SK-N-SH (cell line): ENCODE measurements around the gene SIDT2. TPM values are rescaled to one million over a fixed set of nuclear protein-coding genes. Genes with fewer than 3 reads are reported as not detected.

ENCODE experiments used
- CTCF ChIA-PET: fragments of 300-600, 350-600 bp; formaldehyde crosslinking; extraction: SDS; loops from one replicate; lab custom pipeline; 2021; lab: Yijun Ruan, JAX
- POLR2A ChIA-PET: fragments of 350-600 bp; sonication (Branson Sonifier 250); formaldehyde crosslinking; extraction: SDS; loops from one replicate; lab custom pipeline; 2020; ENCODE audit warnings: antibody characterized with exemption, inconsistent platforms; lab: Yijun Ruan, JAX
- DNase-seq: peaks from one replicate; pipeline ENCODE4 v3.0.0; 2012
- H2AFZ ChIP-seq: fragments of 200-600 bp; sonication (generic); 2 replicates; pipeline ENCODE4 v1.8.1; 2016; ENCODE audit warnings: antibody characterized with exemption, mild to moderate bottlenecking, low read depth
- H3F3A ChIP-seq: fragments of 200-600 bp; sonication (generic); replicated peaks from 2 replicates; pipeline ENCODE3; 2016; ENCODE audit warnings: antibody characterized with exemption, mild to moderate bottlenecking; ENCODE audit not compliant: insufficient read depth
- H3K27ac ChIP-seq, 2 experiments: fragments of 200-500 bp in 1 of 2; fragments of 200-600 bp in 1 of 2; sonication (Bioruptor generic) in 1 of 2; sonication (generic), shearing (Covaris generic) in 1 of 2; 2 replicates each; pipeline versions ENCODE4 v1.5.1 to v1.6.1; 2014 to 2016; ENCODE audit warnings: low read depth in 2 of 2, inconsistent platforms in 1 of 2, low read length in 1 of 2, mild to moderate bottlenecking in 1 of 2, mixed read lengths in 1 of 2
- H3K27me3 ChIP-seq: fragments of 200-600 bp; sonication (generic), shearing (Covaris generic); 2 replicates; pipeline ENCODE4 v1.6.1; 2016; ENCODE audit warnings: mixed run types; ENCODE audit not compliant: insufficient read depth
- H3K36me3 ChIP-seq, 2 experiments: fragments of 200-500 bp in 1 of 2; fragments of 200-600 bp in 1 of 2; sonication (Bioruptor generic) in 1 of 2; sonication (generic) in 1 of 2; replicated peaks in 1 of 2; 2 replicates each; pipeline versions ENCODE3 to v1.5.1; 2014 to 2016; ENCODE audit warnings: low read length in 1 of 2, mild to moderate bottlenecking in 1 of 2; ENCODE audit not compliant: insufficient read depth in 2 of 2, control insufficient read depth in 1 of 2
- H3K4me1 ChIP-seq, 2 experiments: fragments of 200-500 bp in 1 of 2; fragments of 200-600 bp in 1 of 2; sonication (Bioruptor generic) in 1 of 2; sonication (generic), shearing (Covaris generic) in 1 of 2; 2 replicates each; pipeline versions ENCODE4 v1.5.1 to v1.6.1; 2014 to 2016; ENCODE audit warnings: low read depth in 1 of 2, low read length in 1 of 2, mixed run types in 1 of 2; ENCODE audit not compliant: insufficient read depth in 2 of 2, control insufficient read depth in 1 of 2
- H3K4me2 ChIP-seq: fragments of 200-600 bp; sonication (generic), shearing (Covaris generic); 2 replicates; pipeline ENCODE4 v1.6.1; 2017; ENCODE audit warnings: mixed run types
- H3K4me3 ChIP-seq, 2 experiments: fragments of 200-500 bp in 1 of 2; fragments of 200-600 bp in 1 of 2; sonication (Bioruptor generic) in 1 of 2; sonication (generic), shearing (Covaris generic) in 1 of 2; 2 replicates each; pipeline versions ENCODE4 v1.5.1 to v1.8.1; 2014 to 2016; ENCODE audit warnings: low read depth in 2 of 2, inconsistent platforms in 1 of 2, low read length in 1 of 2, mild to moderate bottlenecking in 1 of 2, mixed read lengths in 1 of 2, moderate library complexity in 1 of 2
- H3K79me2 ChIP-seq: fragments of 200-600 bp; sonication (generic); 2 replicates; pipeline ENCODE4 v1.8.1; 2017; ENCODE audit warnings: mild to moderate bottlenecking; ENCODE audit not compliant: insufficient read depth
- H3K9ac ChIP-seq: fragments of 200-600 bp; sonication (generic); 2 replicates; pipeline ENCODE4 v1.6.1; 2017; ENCODE audit warnings: mixed run types
- H3K9me2 ChIP-seq: fragments of 200-600 bp; sonication (generic); 2 replicates; pipeline ENCODE4 v1.6.1; 2017; ENCODE audit warnings: mixed run types
- H3K9me3 ChIP-seq: fragments of 200-600 bp; sonication (generic); 2 replicates; pipeline ENCODE4 v1.6.1; 2017; ENCODE audit warnings: mixed run types, mild to moderate bottlenecking, moderate library complexity
- H4K20me1 ChIP-seq: fragments of 200-600 bp; sonication (generic); 2 replicates; pipeline ENCODE4 v1.6.1; 2017; ENCODE audit warnings: mild to moderate bottlenecking, mixed run types; ENCODE audit not compliant: insufficient read depth
- CHD2 ChIP-seq: fragments of 150-350 bp; IDR thresholded peaks from 2 replicates; pipeline ENCODE4 v1.6.1; 2018; ENCODE audit warnings: low read length; ENCODE audit not compliant: partially characterized antibody
- ELF1 ChIP-seq: IDR thresholded peaks from 2 replicates; pipeline ENCODE4 v1.4.0; 2012
- GATA2 ChIP-seq: sonication (generic); formaldehyde crosslinking; IDR thresholded peaks from 2 replicates; pipeline ENCODE4 v1.5.0; 2020; ENCODE audit warnings: mild to moderate bottlenecking, missing genetic modification reagents
- JUND ChIP-seq: IDR thresholded peaks from 2 replicates; pipeline ENCODE4 v1.4.0; 2012
- MXI1 ChIP-seq: IDR thresholded peaks from 2 replicates; pipeline ENCODE4 v1.6.1; 2012; ENCODE audit warnings: mild to moderate bottlenecking, low read depth, low read length, improper control_type of control experiment
- NFIC ChIP-seq: IDR thresholded peaks from 2 replicates; pipeline ENCODE4 v1.4.0; 2012; ENCODE audit warnings: borderline replicate concordance
- NRF1 ChIP-seq: IDR thresholded peaks from 2 replicates; pipeline ENCODE4 v1.6.1; 2012; ENCODE audit warnings: low read depth, mild to moderate bottlenecking, low read length
- POLR2AphosphoS5 ChIP-seq: IDR thresholded peaks from 2 replicates; pipeline ENCODE4 v1.6.1; 2012; ENCODE audit warnings: low read depth, low read length
- RAD21 ChIP-seq: IDR thresholded peaks from 2 replicates; pipeline ENCODE4 v1.6.1; 2012; ENCODE audit warnings: mild to moderate bottlenecking, low read length
- SIN3A ChIP-seq: IDR thresholded peaks from 2 replicates; pipeline ENCODE4 v1.6.1; 2012; ENCODE audit warnings: low read depth, mild to moderate bottlenecking, low read length, moderate library complexity, borderline replicate concordance
- SMC3 ChIP-seq: IDR thresholded peaks from 2 replicates; pipeline ENCODE4 v1.6.1; 2012; ENCODE audit warnings: low read depth, low read length, improper control_type of control experiment
- WGBS: methylation state at CpG from one replicate; pipeline ENCODE4 v1.1.6; 2017; ENCODE audit warnings: low lambda C conversion rate; 5-methylcytosine and 5-hydroxymethylcytosine counted together
- polyA plus RNA-seq, 3 experiments: library from polyadenylated mRNA; depleted of rRNA; stranded (reverse); fragments of >200 nt; gene quantifications; 2 replicates each; pipeline ENCODE4 v1.2.3, GENCODE V29; 2012
- TF ChIP-seq, protein P1 (sequence below): IDR thresholded peaks from 2 replicates; pipeline ENCODE4; 2012
- TF ChIP-seq, protein P2 (sequence below): fragments of 200-600 bp; sonication (generic); IDR thresholded peaks from 2 replicates; pipeline ENCODE4 v1.6.1; 2017; ENCODE audit warnings: antibody characterized with exemption, mild to moderate bottlenecking, moderate library complexity
- TF ChIP-seq, protein P3 (sequence below): IDR thresholded peaks from 2 replicates; pipeline ENCODE4 v1.4.0; 2012; ENCODE audit warnings: low read depth, borderline replicate concordance

SIDT2 gene
- polyA plus RNA-seq, 1 of the 3 experiments (the other 2 are of a cell fraction), result 17.5 TPM

DNA sequence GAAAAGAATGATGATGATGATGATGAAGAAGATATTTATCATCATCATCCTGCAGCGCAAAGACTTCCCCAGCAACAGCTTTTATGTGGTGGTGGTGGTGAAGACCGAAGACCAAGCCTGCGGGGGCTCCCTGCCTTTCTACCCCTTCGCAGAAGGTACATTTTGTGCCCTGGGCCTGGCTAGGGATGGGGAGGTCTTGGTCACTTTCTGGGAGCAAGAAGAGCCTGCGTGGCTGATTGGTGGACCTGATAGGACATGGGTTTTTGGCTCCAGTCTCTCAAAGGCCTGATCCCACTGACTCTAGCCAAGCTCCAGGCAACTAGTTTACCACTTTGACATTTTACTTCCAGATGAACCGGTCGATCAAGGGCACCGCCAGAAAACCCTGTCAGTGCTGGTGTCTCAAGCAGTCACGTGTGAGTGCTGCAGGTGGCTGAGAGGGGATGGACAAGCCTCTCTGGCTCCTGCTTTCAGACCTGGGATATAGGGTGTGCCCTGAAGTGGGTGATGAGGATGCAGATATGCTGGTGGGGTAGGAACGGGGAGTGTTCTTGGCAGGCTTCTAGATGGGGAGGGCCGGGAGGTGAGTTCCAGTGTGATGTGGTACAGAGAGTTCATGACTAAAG is 5.3 kb downstream of the SIDT2 start:
- no peaks in the 10 kb centered on the region for H4K20me1 ChIP-seq
- H3K27me3 ChIP-seq, result no peaks in the 10 kb centered on the region
- H3K4me2 ChIP-seq, result no peak overlapping the region
- no peaks in the 10 kb centered on the region for H3K9me3 ChIP-seq
- TF ChIP-seq NFIC (no peak), CHD2 (no peak), SMC3 (no peak), MXI1 (no peak), ELF1 (no peak), GATA2 (CRISPR knock-in tag) (no peak), JUND (no peak), NRF1 (no peak), POLR2AphosphoS5 (no peak), RAD21 (no peak), SIN3A (no peak)
- TF ChIP-seq, protein P1, sequence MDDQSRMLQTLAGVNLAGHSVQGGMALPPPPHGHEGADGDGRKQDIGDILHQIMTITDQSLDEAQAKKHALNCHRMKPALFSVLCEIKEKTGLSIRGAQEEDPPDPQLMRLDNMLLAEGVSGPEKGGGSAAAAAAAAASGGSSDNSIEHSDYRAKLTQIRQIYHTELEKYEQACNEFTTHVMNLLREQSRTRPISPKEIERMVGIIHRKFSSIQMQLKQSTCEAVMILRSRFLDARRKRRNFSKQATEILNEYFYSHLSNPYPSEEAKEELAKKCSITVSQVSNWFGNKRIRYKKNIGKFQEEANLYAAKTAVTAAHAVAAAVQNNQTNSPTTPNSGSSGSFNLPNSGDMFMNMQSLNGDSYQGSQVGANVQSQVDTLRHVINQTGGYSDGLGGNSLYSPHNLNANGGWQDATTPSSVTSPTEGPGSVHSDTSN, result no peak
- TF ChIP-seq, protein P2, sequence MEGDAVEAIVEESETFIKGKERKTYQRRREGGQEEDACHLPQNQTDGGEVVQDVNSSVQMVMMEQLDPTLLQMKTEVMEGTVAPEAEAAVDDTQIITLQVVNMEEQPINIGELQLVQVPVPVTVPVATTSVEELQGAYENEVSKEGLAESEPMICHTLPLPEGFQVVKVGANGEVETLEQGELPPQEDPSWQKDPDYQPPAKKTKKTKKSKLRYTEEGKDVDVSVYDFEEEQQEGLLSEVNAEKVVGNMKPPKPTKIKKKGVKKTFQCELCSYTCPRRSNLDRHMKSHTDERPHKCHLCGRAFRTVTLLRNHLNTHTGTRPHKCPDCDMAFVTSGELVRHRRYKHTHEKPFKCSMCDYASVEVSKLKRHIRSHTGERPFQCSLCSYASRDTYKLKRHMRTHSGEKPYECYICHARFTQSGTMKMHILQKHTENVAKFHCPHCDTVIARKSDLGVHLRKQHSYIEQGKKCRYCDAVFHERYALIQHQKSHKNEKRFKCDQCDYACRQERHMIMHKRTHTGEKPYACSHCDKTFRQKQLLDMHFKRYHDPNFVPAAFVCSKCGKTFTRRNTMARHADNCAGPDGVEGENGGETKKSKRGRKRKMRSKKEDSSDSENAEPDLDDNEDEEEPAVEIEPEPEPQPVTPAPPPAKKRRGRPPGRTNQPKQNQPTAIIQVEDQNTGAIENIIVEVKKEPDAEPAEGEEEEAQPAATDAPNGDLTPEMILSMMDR, result no peak
- TF ChIP-seq, protein P3, sequence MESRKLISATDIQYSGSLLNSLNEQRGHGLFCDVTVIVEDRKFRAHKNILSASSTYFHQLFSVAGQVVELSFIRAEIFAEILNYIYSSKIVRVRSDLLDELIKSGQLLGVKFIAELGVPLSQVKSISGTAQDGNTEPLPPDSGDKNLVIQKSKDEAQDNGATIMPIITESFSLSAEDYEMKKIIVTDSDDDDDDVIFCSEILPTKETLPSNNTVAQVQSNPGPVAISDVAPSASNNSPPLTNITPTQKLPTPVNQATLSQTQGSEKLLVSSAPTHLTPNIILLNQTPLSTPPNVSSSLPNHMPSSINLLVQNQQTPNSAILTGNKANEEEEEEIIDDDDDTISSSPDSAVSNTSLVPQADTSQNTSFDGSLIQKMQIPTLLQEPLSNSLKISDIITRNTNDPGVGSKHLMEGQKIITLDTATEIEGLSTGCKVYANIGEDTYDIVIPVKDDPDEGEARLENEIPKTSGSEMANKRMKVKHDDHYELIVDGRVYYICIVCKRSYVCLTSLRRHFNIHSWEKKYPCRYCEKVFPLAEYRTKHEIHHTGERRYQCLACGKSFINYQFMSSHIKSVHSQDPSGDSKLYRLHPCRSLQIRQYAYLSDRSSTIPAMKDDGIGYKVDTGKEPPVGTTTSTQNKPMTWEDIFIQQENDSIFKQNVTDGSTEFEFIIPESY, result no peak
- DNase-seq, result no peak
- H2AFZ ChIP-seq, result no peak overlapping the region
- H3K4me3 ChIP-seq, result no peak overlapping the region
- peaks cover 10 to 13% of the 10 kb centered on the region in 2 experiments; a peak in 1 of 4 replicates for H3K4me1 ChIP-seq
- H3K9me2 ChIP-seq, result no peaks in the 10 kb centered on the region
- no peak overlapping the region for H3K9ac ChIP-seq
- WGBS, result 94% methylated on average over 11 of the region's 11 CpGs
- H3F3A ChIP-seq, result no peaks in the 10 kb centered on the region
- peaks cover 11% of the 10 kb centered on the region; the same call in 1 of the 2 replicates for H3K79me2 ChIP-seq
- CTCF ChIA-PET, result interaction anchor here (0.7 to 1.1 kb wide), 2 partner anchors 40 to 43 kb away, joined by 3 to 4 read pairs; no protein-coding TSS in a partner anchor
- H3K36me3 ChIP-seq, result peaks cover 8 to 16% of the 10 kb centered on the region in 2 experiments
- H3K27ac ChIP-seq, result no peak overlapping the region
- POLR2A ChIA-PET, result no interaction called here
